BE2C (cell line): ENCODE results near the gene CLEC10A.
"Not testable (repeated sequence)": the region's sequence is repeated elsewhere in the genome, so short reads cannot be mapped to it uniquely, and the experiment has no call there.

ENCODE experiments used
- DNase-seq: peaks from one replicate; pipeline ENCODE4 v3.0.0-alpha.2; 2020
- H3K27me3 ChIP-seq: fragments of 250-450 bp; sonication (Bioruptor Pico); 2 replicates; pipeline ENCODE4 v1.5.1; 2020; ENCODE audit warnings: mild to moderate bottlenecking
- H3K36me3 ChIP-seq: fragments of 250-450 bp; sonication (Bioruptor Pico); 2 replicates; pipeline ENCODE4 v1.5.1; 2020; ENCODE audit warnings: mild to moderate bottlenecking
- H3K4me1 ChIP-seq: fragments of 250-450 bp; sonication (Bioruptor Pico); 2 replicates; pipeline ENCODE4 v1.5.1; 2020
- H3K4me3 ChIP-seq: 2 replicates; pipeline ENCODE4 v1.5.1; 2011; ENCODE audit warnings: low read depth, low read length
- H3K9me3 ChIP-seq: fragments of 250-450 bp; sonication (Bioruptor Pico); 2 replicates; pipeline ENCODE4 v1.5.1; 2020
- CTCF ChIP-seq: IDR thresholded peaks from 2 replicates; pipeline ENCODE4 v1.5.1; 2012; ENCODE audit warnings: mild to moderate bottlenecking, low read depth, low read length

CLEC10A gene

DNA sequence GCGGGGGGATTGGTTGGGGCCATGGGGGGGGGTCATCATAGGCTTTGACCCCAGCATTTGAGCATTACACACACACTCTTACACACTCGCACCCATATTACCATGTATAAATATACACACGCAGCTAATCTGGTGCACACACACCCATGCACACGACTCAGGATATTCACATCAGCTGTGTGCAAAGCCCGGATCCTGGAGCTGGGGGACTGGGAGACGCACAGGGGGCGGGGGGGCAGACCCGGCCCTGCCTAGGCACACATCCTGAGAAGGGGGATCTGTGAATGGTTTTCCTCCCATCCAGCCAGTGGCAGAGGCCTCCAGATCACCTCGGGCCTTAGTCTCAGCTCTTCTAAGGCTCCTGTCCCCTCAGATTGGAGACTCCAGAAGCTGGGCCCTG lies 28.9 kb upstream of the CLEC10A start:
- no peak for DNase-seq
- H3K27me3 ChIP-seq: no peaks in the 10 kb centered on the region
- H3K4me1 ChIP-seq: no peaks in the 10 kb centered on the region
- no peaks in the 10 kb centered on the region for H3K9me3 ChIP-seq
- no peaks in the 10 kb centered on the region for H3K36me3 ChIP-seq
- no peak for TF ChIP-seq CTCF
- no peak overlapping the region for H3K4me3 ChIP-seq

DNA sequence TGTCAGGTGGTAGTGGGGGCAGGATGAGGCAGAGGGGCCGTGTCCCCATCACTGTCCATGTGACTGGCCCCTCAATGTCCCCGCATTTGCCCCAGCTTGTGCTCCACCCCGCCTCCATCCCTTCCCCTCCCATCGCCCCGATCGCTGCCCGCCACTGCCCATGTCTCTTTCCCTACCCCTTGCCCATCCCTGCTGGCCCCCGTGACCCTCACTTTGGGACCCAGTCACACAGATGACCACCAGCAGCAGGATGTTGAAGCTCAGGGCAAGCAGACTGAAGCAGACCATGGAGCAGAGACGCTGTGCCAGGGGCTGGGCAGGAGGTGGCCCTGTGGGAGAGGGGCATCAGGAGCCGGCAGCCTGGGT lies 28.5 kb upstream of the CLEC10A start:
- no peak for DNase-seq
- peaks cover under 1% of the 10 kb centered on the region for H3K27me3 ChIP-seq
- H3K4me3 ChIP-seq: no peak overlapping the region
- no peaks in the 10 kb centered on the region for H3K36me3 ChIP-seq
- no peaks in the 10 kb centered on the region for H3K9me3 ChIP-seq
- H3K4me1 ChIP-seq: no peaks in the 10 kb centered on the region
- TF ChIP-seq CTCF: no peak

DNA sequence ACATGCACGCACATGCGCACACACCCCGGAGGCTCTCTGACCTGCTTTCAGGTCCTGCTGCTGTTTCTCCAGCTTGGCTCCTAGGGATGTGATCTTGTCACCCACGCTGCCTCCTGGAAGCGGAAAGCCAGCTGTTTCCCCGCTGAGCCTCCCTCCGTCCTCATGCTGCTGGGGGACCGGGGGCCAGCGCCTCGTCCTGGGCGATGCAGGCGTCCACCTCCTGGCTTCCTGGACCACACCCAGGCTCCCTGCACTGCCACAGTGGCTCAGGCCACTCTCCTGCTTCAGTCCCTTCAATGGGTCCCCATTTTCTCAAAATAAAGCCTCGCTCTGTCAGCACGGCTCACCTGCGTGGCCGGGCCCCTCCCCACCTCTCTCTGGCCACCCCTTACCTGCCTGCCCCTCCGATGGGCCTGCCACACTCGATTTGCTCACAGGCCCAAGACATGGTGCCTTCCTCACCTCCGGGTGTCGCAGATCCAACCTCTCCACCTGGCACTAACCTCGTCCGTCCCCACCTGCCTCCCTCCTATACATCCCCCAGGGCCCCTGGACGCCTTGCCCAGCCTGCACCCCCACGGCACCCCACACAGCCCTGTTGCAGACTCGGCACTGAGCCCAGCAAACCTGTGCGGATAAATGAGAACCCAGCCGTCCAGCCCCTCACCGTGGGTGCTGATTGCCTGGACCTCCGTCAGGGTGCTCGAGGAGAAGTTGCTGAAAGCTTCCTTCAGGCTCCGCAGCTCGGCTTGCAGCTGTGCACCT lies 27.9 kb upstream of the CLEC10A start:
- no peak for DNase-seq
- Histone ChIP-seq H3K36me3 (no peaks in the 10 kb centered on the region), H3K4me3 (no peak overlapping the region), H3K9me3 (no peaks in the 10 kb centered on the region), H3K4me1 (no peaks in the 10 kb centered on the region), H3K27me3 (peaks cover 6% of the 10 kb centered on the region)
- no peak for TF ChIP-seq CTCF

DNA sequence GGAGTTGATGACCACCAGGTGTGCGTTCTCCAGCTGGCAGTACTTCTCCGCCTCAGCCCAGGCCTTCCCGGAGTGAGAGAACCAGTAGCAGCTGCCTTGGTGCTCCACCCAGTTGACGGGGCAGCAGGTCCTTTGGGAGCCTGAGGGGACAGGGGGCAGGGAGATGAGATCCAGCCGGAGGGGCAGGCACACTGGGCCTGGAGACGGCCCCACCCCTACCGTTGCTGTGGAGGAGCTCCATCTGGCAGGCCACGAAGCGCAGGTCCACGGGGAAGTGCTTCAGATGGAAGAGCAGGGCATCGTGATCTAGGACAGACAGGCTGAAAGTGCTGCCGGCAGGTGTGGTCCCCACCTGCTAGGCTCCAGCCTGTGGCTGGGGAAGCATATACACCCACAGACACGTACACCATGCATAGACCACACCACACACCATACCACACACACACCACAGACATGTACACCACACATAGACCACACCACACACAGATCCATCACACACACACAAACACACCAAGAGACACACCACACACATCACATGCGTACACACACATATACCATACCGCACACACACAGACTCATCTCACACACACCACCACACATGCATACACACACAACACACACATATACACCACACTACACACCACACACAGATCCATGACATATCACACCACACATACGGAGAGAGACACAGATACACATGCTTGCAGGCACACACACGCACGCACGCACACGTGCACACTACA lies 27.1 kb upstream of the CLEC10A start:
- no peak for DNase-seq
- no peaks in the 10 kb centered on the region for H3K36me3 ChIP-seq
- no peak overlapping the region for H3K4me3 ChIP-seq
- no peaks in the 10 kb centered on the region for H3K9me3 ChIP-seq
- H3K27me3 ChIP-seq: peaks cover 14% of the 10 kb centered on the region
- H3K4me1 ChIP-seq: no peaks in the 10 kb centered on the region
- no peak for TF ChIP-seq CTCF

DNA sequence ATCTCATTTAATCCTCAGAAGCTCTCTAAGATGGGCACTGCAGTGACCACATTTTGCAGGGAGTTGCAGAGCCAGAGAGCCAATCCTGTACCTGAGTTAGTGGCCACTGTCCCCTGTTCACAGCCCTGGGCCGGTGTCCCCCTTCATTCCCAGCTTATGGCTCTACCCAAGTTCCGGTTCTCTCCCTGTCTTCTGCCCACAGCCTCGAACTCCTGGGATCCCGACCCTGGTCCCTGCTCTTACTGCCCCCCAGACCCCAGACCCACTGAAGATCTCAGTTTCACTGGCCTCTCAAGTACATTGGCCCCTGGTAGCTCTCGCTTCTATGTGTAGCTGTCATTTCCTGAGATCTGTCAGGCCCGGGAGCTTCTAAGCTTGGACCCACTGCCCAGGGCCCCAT lies 22.4 kb upstream of the CLEC10A start:
- no peak for DNase-seq
- TF ChIP-seq CTCF: no peak
- Histone ChIP-seq H3K4me3 (no peak overlapping the region), H3K27me3 (peaks cover 46% of the 10 kb centered on the region), H3K4me1 (no peaks in the 10 kb centered on the region), H3K36me3 (no peaks in the 10 kb centered on the region), H3K9me3 (no peaks in the 10 kb centered on the region)

DNA sequence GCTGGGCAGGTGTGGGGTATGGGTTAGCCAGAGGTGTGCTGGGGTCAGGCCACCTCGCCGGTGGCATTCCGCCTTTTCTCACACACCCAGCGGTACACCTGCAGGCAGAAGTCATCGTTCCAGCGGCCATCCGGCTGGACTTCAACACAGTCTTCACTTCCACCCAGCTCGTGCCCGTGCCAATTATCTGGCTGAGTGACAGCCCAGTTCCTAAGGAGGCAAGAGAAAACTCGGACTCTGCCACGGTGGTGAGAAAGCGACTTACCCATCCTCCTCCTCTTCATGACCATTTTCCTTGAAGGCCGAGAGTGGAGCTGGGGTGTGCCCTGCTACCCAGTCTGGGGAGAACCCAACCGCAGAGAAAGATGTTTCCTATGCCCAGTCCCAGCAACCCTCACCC lies 21.5 kb upstream of the CLEC10A start:
- H3K9me3 ChIP-seq: no peaks in the 10 kb centered on the region
- no peaks in the 10 kb centered on the region for H3K4me1 ChIP-seq
- no peaks in the 10 kb centered on the region for H3K36me3 ChIP-seq
- peaks cover 49% of the 10 kb centered on the region for H3K27me3 ChIP-seq
- no peak for DNase-seq
- H3K4me3 ChIP-seq: no peak overlapping the region
- TF ChIP-seq CTCF: no peak

- H3K4me3 ChIP-seq, H3K4me1 ChIP-seq, DNase-seq, H3K36me3 ChIP-seq, H3K9me3 ChIP-seq: not testable (repeated sequence)
- peaks cover 50% of the 10 kb centered on the region for H3K27me3 ChIP-seq
These were observed 20.8 kb upstream of the CLEC10A start for GRCh38 chr17:7100641-7101379.
